ENCODE measurements around the gene TNS2.
A peak's percentile ranks its signal among the peaks of the same experiment; 100 is the strongest.
"Not testable (repeated sequence)": the region's sequence is repeated elsewhere in the genome, so short reads cannot be mapped to it uniquely, and the experiment has no call there.

The TNS2 gene

GRCh38 chr12:53049571-53050318, at the start of gene TNS2:
Gene TNS2, plus strand, starts transcription at chr12:53050065. Its CDS starts 121 bp downstream, at chr12:53050186.
- DNase-seq = no peak

- no peak for DNase-seq
Measured at GRCh38 chr12:53004178-53004577, 45.7 kb upstream of the TNS2 start.

- DNase-seq = peak; percentile 27
Measured at GRCh38 chr12:53004582-53004981, 45.3 kb upstream of the TNS2 start.

GRCh38 chr12:53005215-53005985, 44.5 kb upstream of the TNS2 start:
- DNase-seq = no peak

- peak; percentile 100 for DNase-seq
Measured at GRCh38 chr12:53005986-53006809, 43.7 kb upstream of the TNS2 start, which contains the start of gene EIF4B. Gene EIF4B, plus strand, starts transcription at chr12:53006456. Its CDS starts 28 bp downstream, at chr12:53006484.

- DNase-seq = peak; percentile 76
Measured at GRCh38 chr12:53006810-53007309, 43.0 kb upstream of the TNS2 start.

- DNase-seq = no peak
Measured at GRCh38 chr12:53007343-53007742, 42.5 kb upstream of the TNS2 start.

- not testable (repeated sequence) for DNase-seq
Measured at GRCh38 chr12:53008760-53009159, 41.1 kb upstream of the TNS2 start.

- no peak for DNase-seq
Measured at GRCh38 chr12:53010955-53011354, 38.9 kb upstream of the TNS2 start.

GRCh38 chr12:53011889-53012288, 38.0 kb upstream of the TNS2 start:
- no peak for DNase-seq

- DNase-seq = no peak
Measured at GRCh38 chr12:53012928-53013327, 36.9 kb upstream of the TNS2 start.

GRCh38 chr12:53014709-53015108, 35.2 kb upstream of the TNS2 start:
- DNase-seq = no peak

GRCh38 chr12:53025250-53025649, 24.6 kb upstream of the TNS2 start:
- DNase-seq = no peak

GRCh38 chr12:53027014-53027413, 22.9 kb upstream of the TNS2 start:
- DNase-seq = not testable (repeated sequence)

- no peak for DNase-seq
Measured at GRCh38 chr12:53031616-53032015, 18.2 kb upstream of the TNS2 start.

GRCh38 chr12:53033832-53034231, 16.0 kb upstream of the TNS2 start:
- DNase-seq = not testable (repeated sequence)

GRCh38 chr12:53034459-53034858, 15.4 kb upstream of the TNS2 start:
- no peak for DNase-seq

GRCh38 chr12:53036802-53037201, 13.1 kb upstream of the TNS2 start:
- no peak for DNase-seq

- peak; percentile 17 for DNase-seq
Measured at GRCh38 chr12:53039851-53040250, 10.0 kb upstream of the TNS2 start.

- DNase-seq = no peak
Measured at GRCh38 chr12:53042607-53043454, 7.0 kb upstream of the TNS2 start.

- no peak for DNase-seq
Measured at GRCh38 chr12:53044052-53044581, 5.7 kb upstream of the TNS2 start.
